Endothelial cell of umbilical vein (primary cell): Measurements from ENCODE around the gene HOXA3. TPM values are rescaled to one million over a fixed set of nuclear protein-coding genes. Genes with fewer than 3 reads are reported as not detected.

Experiments used
- BruUV-seq: library from RNA; stranded (reverse); fragments of 400-500 nt; replicated peaks from 2 replicates; lab custom pipeline; 2021; lab: Mats Ljungman, UMichigan
- CTCF ChIA-PET: fragments of 300-600, 350-600 bp; sonication (Branson Sonifier 250); formaldehyde crosslinking; loops from one replicate; lab custom pipeline; 2021; ENCODE audit warnings: antibody characterized with exemption, inconsistent platforms; lab: Charles Lee
- POLR2A ChIA-PET: fragments of 300-600, 350-600 bp; sonication (Branson Sonifier 250); formaldehyde crosslinking; loops from one replicate; lab custom pipeline; 2021; ENCODE audit warnings: antibody characterized with exemption, inconsistent platforms; lab: Charles Lee
- DNase-seq: peaks from one replicate; pipeline ENCODE4 v3.0.0-alpha.2; 2011; ENCODE audit warnings: low read depth, low spot score
- FAIRE-seq: peaks from 2 replicates; lab custom pipeline; 2011; peaks lifted over from hg19 to GRCh38; lab: Jason Lieb, UNC
- H2AFZ ChIP-seq: 2 replicates; pipeline ENCODE4 v1.6.0; 2012; ENCODE audit warnings: low read depth, low read length, control low read depth, inconsistent platforms
- H3K27ac ChIP-seq: 2 replicates; pipeline ENCODE4 v1.5.1; 2011; ENCODE audit warnings: low read depth, mild to moderate bottlenecking, control low read depth, low read length, moderate library complexity; ENCODE audit not compliant: insufficient read depth
- H3K27me3 ChIP-seq, 2 experiments: 2 replicates each; pipeline versions ENCODE4 v1.6.0 to v1.6.1; 2011; ENCODE audit warnings: low read length in 2 of 2, mixed read lengths in 1 of 2; ENCODE audit not compliant: control insufficient read depth in 2 of 2, insufficient read depth in 2 of 2
- H3K36me3 ChIP-seq, 2 experiments: 2 replicates in 1 of 2; 3 replicates in 1 of 2; pipeline ENCODE4 v1.5.1; 2011; ENCODE audit warnings: low read length in 2 of 2, mild to moderate bottlenecking in 1 of 2, moderate library complexity in 1 of 2; ENCODE audit not compliant: control insufficient read depth in 2 of 2, insufficient read depth in 2 of 2; ENCODE audit errors: extremely low read depth in 1 of 2
- H3K4me1 ChIP-seq: 3 replicates; pipeline ENCODE4 v1.5.1; 2011; ENCODE audit warnings: mild to moderate bottlenecking, low read length; ENCODE audit not compliant: control insufficient read depth, insufficient read depth; ENCODE audit errors: extremely low read depth
- H3K4me2 ChIP-seq: 2 replicates; pipeline ENCODE4 v1.6.1; 2011; ENCODE audit warnings: low read length, control low read depth, mixed read lengths; ENCODE audit not compliant: insufficient read depth
- H3K4me3 ChIP-seq, 3 experiments: fragments of 200-600 bp in 1 of 3; sonication (generic), shearing (Covaris generic) in 1 of 3; replicated peaks in 1 of 3; 2 replicates each; pipeline ENCODE4 v1.5.1; 2011 to 2016; ENCODE audit warnings: control low read depth in 3 of 3, low read length in 3 of 3, mild to moderate bottlenecking in 2 of 3, inconsistent platforms in 1 of 3, low read depth in 1 of 3, moderate library complexity in 1 of 3; ENCODE audit not compliant: insufficient read depth in 1 of 3
- H3K79me2 ChIP-seq: 2 replicates; pipeline ENCODE4 v1.6.0; 2012; ENCODE audit warnings: low read length, inconsistent platforms; ENCODE audit not compliant: control insufficient read depth, insufficient read depth
- H3K9ac ChIP-seq: replicated peaks from 2 replicates; pipeline ENCODE3; 2011; ENCODE audit warnings: low read length, control low read depth; ENCODE audit not compliant: insufficient read depth; ENCODE audit errors: extremely low read depth
- H3K9me1 ChIP-seq: replicated peaks from 3 replicates; pipeline ENCODE4 v1.6.0; 2011; ENCODE audit warnings: mild to moderate bottlenecking, low read length; ENCODE audit not compliant: control insufficient read depth, insufficient read depth; ENCODE audit errors: extremely low read depth
- H3K9me3 ChIP-seq: replicated peaks from 2 replicates; pipeline ENCODE4 v1.5.1; 2012; ENCODE audit warnings: low read length, inconsistent platforms; ENCODE audit not compliant: control insufficient read depth, insufficient read depth
- H4K20me1 ChIP-seq: replicated peaks from 2 replicates; pipeline ENCODE3; 2011; ENCODE audit warnings: mild to moderate bottlenecking, low read length; ENCODE audit not compliant: control insufficient read depth, insufficient read depth; ENCODE audit errors: extremely low read depth
- CTCF ChIP-seq, 2 donors: IDR thresholded peaks; 1 replicate in 1 of 2; 2 replicates in 1 of 2; pipeline ENCODE4 v1.5.1; 2011; ENCODE audit warnings: low read length in 2 of 2, mild to moderate bottlenecking in 2 of 2, moderate library complexity in 2 of 2, control low read depth in 1 of 2, inconsistent platforms in 1 of 2, low read depth in 1 of 2; ENCODE audit not compliant: insufficient read depth in 1 of 2; ENCODE audit errors: extremely low read depth in 1 of 2
- EZH2 ChIP-seq: IDR thresholded peaks from 2 replicates; pipeline ENCODE4 v1.6.1; 2012; ENCODE audit warnings: borderline replicate concordance, low read depth, mild to moderate bottlenecking, moderate library complexity, low read length, inconsistent platforms; ENCODE audit not compliant: severe bottlenecking
- FOS ChIP-seq: IDR thresholded peaks from 2 replicates; pipeline ENCODE4 v1.6.1; 2011; ENCODE audit warnings: mild to moderate bottlenecking, low read length, moderate library complexity, borderline replicate concordance; ENCODE audit not compliant: insufficient read depth
- GATA2 ChIP-seq: IDR thresholded peaks from 2 replicates; pipeline ENCODE4 v1.7.0; 2011; ENCODE audit warnings: low read depth, mild to moderate bottlenecking, moderate library complexity, mixed read lengths, low read length; ENCODE audit not compliant: insufficient read length, insufficient read depth
- JUN ChIP-seq: IDR thresholded peaks from 2 replicates; pipeline ENCODE4 v1.6.1; 2011; ENCODE audit warnings: borderline replicate concordance, low read depth; ENCODE audit not compliant: insufficient read length, insufficient read depth
- MAX ChIP-seq: IDR thresholded peaks from 2 replicates; pipeline ENCODE4 v1.6.1; 2011; ENCODE audit not compliant: insufficient read depth, insufficient read length
- MYC ChIP-seq: IDR thresholded peaks from one replicate; pipeline ENCODE4 v1.6.1; 2011; ENCODE audit warnings: mild to moderate bottlenecking, low read depth, low read length
- POLR2A ChIP-seq: IDR thresholded peaks from 2 replicates; pipeline ENCODE4 v1.6.1; 2012; ENCODE audit warnings: low read depth, mild to moderate bottlenecking, control low read depth, low read length
- POLR2AphosphoS5 ChIP-seq: IDR thresholded peaks from 2 replicates; pipeline ENCODE4 v1.6.1; 2012; ENCODE audit warnings: low read depth, mild to moderate bottlenecking, control low read depth, low read length, moderate library complexity; ENCODE audit not compliant: insufficient read depth
- dilution Hi-C: fragments of 300-500 bp; cut with MboI; formaldehyde crosslinking; loops from one replicate; pipeline ENCODE4 v1.15.0; 2019; ENCODE audit warnings: low sequenced_read_pairs; ENCODE audit not compliant: extremely low pct_ligation_motif_present
- intact Hi-C: fragments of 100-400 bp; cut with micrococcal nuclease; formaldehyde crosslinking; loops from one replicate; pipeline ENCODE4 v1.10.0; 2022
- polyA plus RNA-seq, 4 experiments: library from polyadenylated mRNA; depleted of rRNA in 3 of 4; stranded (reverse) in 3 of 4; unstranded in 1 of 4; fragments of >200 nt; gene quantifications; 2 replicates each; pipeline versions ENCODE4 v1.2.1 to v1.2.3, GENCODE V29; 2011 to 2012; ENCODE audit warnings: missing spikeins in 1 of 4
- total RNA-seq: library from RNA; stranded (reverse); gene quantifications from 2 replicates; pipeline ENCODE4 v1.2.3, GENCODE V29; 2021

HOXA3 gene
- total and polyA plus RNA-seq, 2 donors (not counting 3 experiments of a cell fraction or from before 2014, with no cell fraction given) = 4.7 to 14.0 TPM

GRCh38 chr7:27150568-27151340, 1.6 kb downstream of the HOXA3 start:
- peak overlapping the region; percentile 54 to 85 (median 55) for H3K4me3 ChIP-seq
- dilution Hi-C loops (loop anchor here (25.0 kb wide), 1 partner anchor 963 kb away; no protein-coding TSS in a partner anchor), intact Hi-C loops (loop anchor here (1.0 to 2.0 kb wide), 2 partner anchors 9 to 14 kb away; partner anchors contain the start of gene HOXA9)
- ChIA-PET POLR2A (interaction anchor here (1.0 to 2.6 kb wide), 6 partner anchors 10 to 468 kb away, joined by 3 to 8 read pairs (median 4); partner anchors contain the start of gene HOXA9), CTCF (interaction anchor here (1.0 to 5.6 kb wide), 18 partner anchors 8 to 781 kb away, joined by 3 to 83 read pairs (median 5); partner anchors contain the start of genes HOXA4 and HOXA9)
- H3K4me2 ChIP-seq = peak overlapping the region; percentile 92
- peaks cover 98% of the 10 kb centered on the region for H3K79me2 ChIP-seq
- BruUV-seq = no TSS peak
- H3K27ac ChIP-seq = peak overlapping the region; percentile 96
- no peaks in the 10 kb centered on the region for H4K20me1 ChIP-seq
- no peaks in the 10 kb centered on the region for H3K9me1 ChIP-seq
- peaks cover 0 to 2% of the 10 kb centered on the region in 2 experiments for H3K36me3 ChIP-seq
- no peaks in the 10 kb centered on the region for H3K27me3 ChIP-seq
- peaks cover 75% of the 10 kb centered on the region for H3K4me1 ChIP-seq
- H3K9me3 ChIP-seq = no peaks in the 10 kb centered on the region
- H2AFZ ChIP-seq = no peak overlapping the region
- H3K9ac ChIP-seq = peak overlapping the region; percentile 78
- TF ChIP-seq JUN (no peak), POLR2AphosphoS5 (peak; percentile 81), FOS (no peak), MAX (no peak), POLR2A (peak; percentile 86), CTCF (IDR thresholded peaks at IDR 0.05; ENCODE audit: extremely low read depth in 1 of 2, insufficient read depth in 1 of 2, low read depth in 1 of 2, low read length in 2 of 2) (peak; percentile 81 to 89), MYC (no peak), EZH2 (no peak), GATA2 (no peak)
- FAIRE-seq = peak; percentile 74
- DNase-seq = peak; percentile 91
